ENCODE results near the gene FOSB. TPM values are rescaled to one million over a fixed set of nuclear protein-coding genes. Genes with fewer than 3 reads are reported as not detected.

The FOSB gene
- total RNA-seq, 1 donor from 2014 or later = 13.3 TPM

- no peaks in the 10 kb centered on the region for H3K9me3 ChIP-seq (ENCODE audit: insufficient read depth, low read depth, low read length)
- no peaks in the 10 kb centered on the region for H3K9me3 Mint-ChIP-seq (ENCODE audit: unreplicated experiment)
- H3K36me3 ChIP-seq (ENCODE audit: insufficient read depth, low read length) = peaks cover 56% of the 10 kb centered on the region
- peaks cover 28% of the 10 kb centered on the region for H3K36me3 Mint-ChIP-seq (ENCODE audit: low read depth, unreplicated experiment)
- no peak overlapping the region for H3K4me3 ChIP-seq (ENCODE audit: insufficient read depth, low read depth, low read length)
- H3K27me3 Mint-ChIP-seq (ENCODE audit: low read depth, unreplicated experiment) = no peaks in the 10 kb centered on the region
- peaks cover 12% of the 10 kb centered on the region for H3K4me1 Mint-ChIP-seq (ENCODE audit: low read depth, unreplicated experiment)
- H3K27ac Mint-ChIP-seq (ENCODE audit: unreplicated experiment) = no peak overlapping the region
- FAIRE-seq (no peak), DNase-seq (ENCODE audit: low read depth) (no peak)
- H2AFZ ChIP-seq (ENCODE audit: low read depth, low read length) = no peak overlapping the region
- H3K9ac ChIP-seq (ENCODE audit: low read length) = no peak overlapping the region
- TF ChIP-seq CTCF (IDR thresholded peaks at IDR 0.05; ENCODE audit: insufficient read depth, low read depth, low read length) (no peak), EZH2 (IDR thresholded peaks at IDR 0.05; ENCODE audit: insufficient read depth, low read length) (no peak)
- H3K4me3 Mint-ChIP-seq (ENCODE audit: unreplicated experiment) = no peak overlapping the region
- H3K4me1 ChIP-seq (ENCODE audit: insufficient read depth, low read length) = peaks cover 15% of the 10 kb centered on the region
- no peaks in the 10 kb centered on the region for H3K27me3 ChIP-seq (ENCODE audit: insufficient read depth, low read length)
- H3K27ac ChIP-seq (ENCODE audit: low read depth, low read length) = no peak overlapping the region
- H3K79me2 ChIP-seq (ENCODE audit: insufficient read depth, low read length) = peaks cover 14% of the 10 kb centered on the region
- no peak overlapping the region for H3K4me2 ChIP-seq (ENCODE audit: low read length)
- H4K20me1 ChIP-seq (ENCODE audit: insufficient read depth, low read length) = peaks cover 89% of the 10 kb centered on the region
Measured at GRCh38 chr19:45524575-45525129, 56.9 kb downstream of the FOSB start.

Small RNAs within 50 kb of the gene (microRNA-seq; reads per million reads assigned to microRNA genes)
- not detected for gene MIR6088

Other genes starting within 250 kb of the FOSB start
- 0.61 and 0.87 TPM in 2 replicates for gene EXOC3L2, start 222.6 kb upstream of the FOSB start, total RNA-seq
- gene MARK4, start 216.7 kb upstream of the FOSB start, total RNA-seq = 60.3 and 61.0 TPM in 2 replicates
- gene CKM, start 145.1 kb upstream of the FOSB start, total RNA-seq = not detected in 2 replicates
- gene KLC3, start 127.2 kb upstream of the FOSB start, total RNA-seq = 0.62 and 1.2 TPM in 2 replicates
- gene ERCC2, start 97.4 kb upstream of the FOSB start, total RNA-seq = 38.9 and 44.7 TPM in 2 replicates
- gene PPP1R13L, start 62.9 kb upstream of the FOSB start, total RNA-seq = 56.6 and 56.7 TPM in 2 replicates
- 10.9 and 12.8 TPM in 2 replicates for gene POLR1G, start 61.4 kb upstream of the FOSB start, total RNA-seq
- 67.5 and 70.4 TPM in 2 replicates for gene ERCC1, start 44.1 kb upstream of the FOSB start, total RNA-seq
- 29.1 and 35.3 TPM in 2 replicates for gene RTN2, start 29.1 kb downstream of the FOSB start, total RNA-seq
- 0.67 and 1.3 TPM in 2 replicates for gene PPM1N, start 30.4 kb downstream of the FOSB start, total RNA-seq
- gene VASP, start 39.5 kb downstream of the FOSB start, total RNA-seq = 205 and 222 TPM in 2 replicates
- gene OPA3, start 116.8 kb downstream of the FOSB start, total RNA-seq = 12.4 and 12.8 TPM in 2 replicates
- 0.14 and 0.30 TPM in 2 replicates for gene GPR4, start 134.2 kb downstream of the FOSB start, total RNA-seq
- 24.6 and 27.8 TPM in 2 replicates for gene EML2, start 171.4 kb downstream of the FOSB start, total RNA-seq
- 4.4 and 4.6 TPM in 2 replicates for gene GIPR, start 200.2 kb downstream of the FOSB start, total RNA-seq
- gene SNRPD2, start 224.0 kb downstream of the FOSB start, total RNA-seq = 416 and 459 TPM in 2 replicates
- gene QPCTL, start 224.7 kb downstream of the FOSB start, total RNA-seq = 21.8 and 23.4 TPM in 2 replicates